Cardiac muscle cell (in vitro differentiated cells and primary cell): ENCODE data around the gene CERS6. TPM values are rescaled to one million over a fixed set of nuclear protein-coding genes. Genes with fewer than 3 reads are reported as not detected.
"Not testable (repeated sequence)": the region's sequence is repeated elsewhere in the genome, so short reads cannot be mapped to it uniquely, and the experiment has no call there.

Experiments
- DNase-seq, 2 donors: peaks; one replicate each; pipeline versions ENCODE4 v3.0.0 to v3.0.0-alpha.2; 2010 to 2017; ENCODE audit warnings: low read depth in 1 of 2, low spot score in 1 of 2
- H3K27ac ChIP-seq: fragments of 200-600 bp; sonication (generic); 2 replicates; pipeline ENCODE4 v1.5.1; 2016
- H3K27me3 ChIP-seq: fragments of 200-600 bp; sonication (generic); 2 replicates; pipeline ENCODE4 v1.6.0; 2016; ENCODE audit warnings: control low read depth
- H3K36me3 ChIP-seq: fragments of 200-600 bp; sonication (generic); 2 replicates; pipeline ENCODE4 v1.5.1; 2016; ENCODE audit warnings: control low read depth
- H3K4me1 ChIP-seq: fragments of 200-600 bp; sonication (generic); 2 replicates; pipeline ENCODE4 v1.8.1; 2017; ENCODE audit warnings: low read depth, mild to moderate bottlenecking, mixed run types
- H3K4me3 ChIP-seq: fragments of 200-600 bp; sonication (generic); 2 replicates; pipeline ENCODE4 v1.5.1; 2016; ENCODE audit warnings: mild to moderate bottlenecking
- H3K9me3 ChIP-seq: fragments of 200-600 bp; sonication (generic); 2 replicates; pipeline ENCODE4 v1.5.1; 2017; ENCODE audit warnings: low read depth, mild to moderate bottlenecking, control low read depth
- polyA plus RNA-seq: library from polyadenylated mRNA; unstranded; fragments of >200 nt; fragmentation: Nextera tagmentation; extraction: Ambion mirVana; gene quantifications from 2 replicates; pipeline ENCODE4 v1.2.1, GENCODE V29; 2016
- total RNA-seq: library from RNA; depleted of rRNA; stranded (reverse); fragments of >200 nt; gene quantifications from 2 replicates; pipeline ENCODE4 v1.2.3, GENCODE V29; 2016
- TF ChIP-seq, protein P1 (sequence below): IDR thresholded peaks from 2 replicates; pipeline ENCODE4 v1.5.1; 2012; ENCODE audit warnings: low read depth, mild to moderate bottlenecking, low read length

CERS6 gene
- total and polyA plus RNA-seq, 2 experiments from 2014 or later: 17.1 to 26.6 TPM

DNA sequence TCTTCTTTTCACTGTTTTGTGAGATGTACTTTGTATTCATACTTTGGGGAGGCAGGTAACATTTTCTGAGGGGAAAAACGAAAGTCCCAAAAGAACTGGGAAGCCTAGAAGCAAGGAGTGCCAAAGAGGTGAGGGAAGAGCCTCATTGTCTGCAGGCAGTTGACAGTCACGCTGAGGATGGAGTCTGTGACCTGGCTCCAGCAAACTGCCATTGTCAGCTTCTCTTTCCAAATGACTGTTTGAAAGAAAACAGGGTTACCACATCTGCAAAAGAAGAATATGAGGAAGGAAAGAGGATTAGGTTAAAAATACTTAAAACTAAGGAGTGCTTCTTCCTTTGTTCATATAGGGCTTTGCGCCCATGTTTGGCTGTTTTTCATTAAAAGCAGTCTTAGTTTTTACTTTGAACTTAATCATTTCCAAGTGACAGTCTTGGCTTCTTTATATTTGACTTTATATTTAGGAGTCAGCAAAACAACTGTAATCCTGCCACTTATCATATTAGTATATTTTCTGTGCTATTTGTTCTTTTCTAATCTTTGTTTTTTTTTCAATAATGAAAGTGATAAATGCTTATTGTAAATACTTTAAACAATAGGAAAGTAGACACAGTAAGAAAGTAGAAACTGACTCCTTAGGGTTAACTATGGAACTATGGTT is 35.0 kb downstream of the CERS6 start:
- no peak for DNase-seq
- Histone ChIP-seq H3K27me3 (no peaks in the 10 kb centered on the region), H3K9me3 (no peaks in the 10 kb centered on the region), H3K4me3 (no peak overlapping the region), H3K4me1 (peaks cover 15% of the 10 kb centered on the region), H3K36me3 (no peaks in the 10 kb centered on the region), H3K27ac (peak overlapping the region; percentile 47)
- TF ChIP-seq, protein P1, sequence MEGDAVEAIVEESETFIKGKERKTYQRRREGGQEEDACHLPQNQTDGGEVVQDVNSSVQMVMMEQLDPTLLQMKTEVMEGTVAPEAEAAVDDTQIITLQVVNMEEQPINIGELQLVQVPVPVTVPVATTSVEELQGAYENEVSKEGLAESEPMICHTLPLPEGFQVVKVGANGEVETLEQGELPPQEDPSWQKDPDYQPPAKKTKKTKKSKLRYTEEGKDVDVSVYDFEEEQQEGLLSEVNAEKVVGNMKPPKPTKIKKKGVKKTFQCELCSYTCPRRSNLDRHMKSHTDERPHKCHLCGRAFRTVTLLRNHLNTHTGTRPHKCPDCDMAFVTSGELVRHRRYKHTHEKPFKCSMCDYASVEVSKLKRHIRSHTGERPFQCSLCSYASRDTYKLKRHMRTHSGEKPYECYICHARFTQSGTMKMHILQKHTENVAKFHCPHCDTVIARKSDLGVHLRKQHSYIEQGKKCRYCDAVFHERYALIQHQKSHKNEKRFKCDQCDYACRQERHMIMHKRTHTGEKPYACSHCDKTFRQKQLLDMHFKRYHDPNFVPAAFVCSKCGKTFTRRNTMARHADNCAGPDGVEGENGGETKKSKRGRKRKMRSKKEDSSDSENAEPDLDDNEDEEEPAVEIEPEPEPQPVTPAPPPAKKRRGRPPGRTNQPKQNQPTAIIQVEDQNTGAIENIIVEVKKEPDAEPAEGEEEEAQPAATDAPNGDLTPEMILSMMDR: no peak

DNA sequence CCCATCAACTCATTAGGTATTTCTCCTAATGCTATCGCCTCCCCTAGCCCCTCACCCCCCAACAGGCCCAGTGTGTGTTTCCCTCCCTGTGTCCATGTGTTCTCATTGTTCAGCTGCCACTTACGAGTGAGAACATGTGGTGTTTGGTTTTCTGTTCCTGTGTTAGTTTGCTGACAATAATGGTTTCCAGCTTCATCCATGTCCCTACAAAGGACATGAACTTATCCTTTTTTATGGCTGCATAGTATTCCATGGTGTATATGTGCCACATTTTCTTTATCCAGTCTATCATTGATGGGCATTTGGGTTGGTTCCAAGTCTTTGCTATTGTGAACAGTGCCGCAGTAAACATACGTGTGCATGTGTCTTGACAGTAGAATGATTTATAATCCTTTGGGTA is 35.7 kb downstream of the CERS6 start:
- H3K36me3 ChIP-seq, H3K4me3 ChIP-seq, H3K27me3 ChIP-seq, H3K27ac ChIP-seq, DNase-seq, H3K9me3 ChIP-seq: not testable (repeated sequence)
- peaks cover 21% of the 10 kb centered on the region for H3K4me1 ChIP-seq

DNA sequence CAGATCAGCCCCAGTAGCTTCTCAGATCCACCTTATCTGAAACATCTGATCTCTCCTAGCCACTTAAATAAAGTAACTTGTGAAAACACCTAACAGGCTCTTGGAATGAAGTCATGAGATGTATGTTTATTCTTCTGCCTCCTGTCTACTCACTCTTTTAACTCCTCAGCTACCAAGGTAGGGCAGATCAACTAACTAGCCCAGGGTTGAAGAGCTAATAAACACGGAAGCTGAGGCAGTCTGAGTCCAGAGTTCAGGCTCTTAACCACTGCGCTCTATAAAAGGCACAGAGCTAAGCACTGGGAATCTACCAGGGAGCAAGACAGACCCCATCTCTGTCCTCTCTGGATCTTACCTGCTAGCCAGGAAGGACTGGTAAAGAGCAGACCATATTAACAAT is 37.1 kb downstream of the CERS6 start:
- H3K27ac ChIP-seq, H3K36me3 ChIP-seq, DNase-seq, H3K27me3 ChIP-seq, H3K9me3 ChIP-seq, H3K4me3 ChIP-seq: not testable (repeated sequence)
- H3K4me1 ChIP-seq: peaks cover 27% of the 10 kb centered on the region

DNA sequence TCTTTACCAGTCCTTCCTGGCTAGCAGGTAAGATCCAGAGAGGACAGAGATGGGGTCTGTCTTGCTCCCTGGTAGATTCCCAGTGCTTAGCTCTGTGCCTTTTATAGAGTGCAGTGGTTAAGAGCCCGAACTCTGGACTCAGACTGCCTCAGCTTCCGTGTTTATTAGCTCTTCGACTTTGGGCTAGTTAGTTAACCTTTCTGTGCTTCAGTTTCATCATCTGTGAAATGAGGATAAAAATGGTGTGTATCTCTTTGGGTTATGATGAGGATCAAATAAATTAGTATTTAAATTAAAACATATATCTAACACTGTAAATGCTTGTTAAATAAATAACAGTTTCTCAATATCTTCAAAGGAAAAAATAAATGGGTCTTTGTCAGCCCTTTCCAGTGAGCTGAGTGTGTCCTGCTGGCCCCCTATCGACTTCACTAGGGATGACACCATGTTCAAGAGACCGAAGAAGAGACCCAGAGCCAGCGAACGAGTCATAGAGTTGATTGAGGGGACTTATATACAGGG is 38.2 kb downstream of the CERS6 start:
- peak in 1 of 2 donors; percentile 38 for DNase-seq
- TF ChIP-seq, protein P1: peak; percentile 52

DNA sequence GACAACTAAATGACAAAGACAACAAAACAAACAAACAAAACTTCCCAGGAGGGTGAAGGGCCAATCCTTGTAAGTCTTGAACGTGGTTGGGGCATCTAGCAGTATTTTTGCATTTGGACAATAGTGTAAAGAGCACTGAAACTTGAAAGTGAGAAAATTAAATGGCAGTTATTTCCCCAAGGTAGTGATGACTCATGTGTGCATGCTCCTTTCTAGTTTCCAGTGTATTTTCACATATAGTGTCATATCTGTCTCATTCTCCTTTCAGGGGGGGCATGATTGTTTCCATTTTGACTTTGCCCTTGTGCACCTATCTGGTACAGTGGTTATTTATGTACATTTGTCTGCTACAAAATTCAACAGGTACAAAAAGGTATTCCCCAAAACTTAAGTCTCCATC is 39.5 kb downstream of the CERS6 start:
- H3K4me3 ChIP-seq: no peak overlapping the region
- no peaks in the 10 kb centered on the region for H3K36me3 ChIP-seq
- no peaks in the 10 kb centered on the region for H3K9me3 ChIP-seq
- no peaks in the 10 kb centered on the region for H3K27me3 ChIP-seq
- H3K4me1 ChIP-seq: peaks cover 17% of the 10 kb centered on the region
- no peak overlapping the region for H3K27ac ChIP-seq
- no peak for DNase-seq
- TF ChIP-seq, protein P1: no peak

More for the DNA sequence above, 38.2 kb downstream of the CERS6 start:
- no peaks in the 10 kb centered on the region for H3K27me3 ChIP-seq
- no peaks in the 10 kb centered on the region for H3K36me3 ChIP-seq
- no peak overlapping the region for H3K4me3 ChIP-seq
- H3K27ac ChIP-seq: no peak overlapping the region
- peaks cover 27% of the 10 kb centered on the region for H3K4me1 ChIP-seq
- no peaks in the 10 kb centered on the region for H3K9me3 ChIP-seq

DNA sequence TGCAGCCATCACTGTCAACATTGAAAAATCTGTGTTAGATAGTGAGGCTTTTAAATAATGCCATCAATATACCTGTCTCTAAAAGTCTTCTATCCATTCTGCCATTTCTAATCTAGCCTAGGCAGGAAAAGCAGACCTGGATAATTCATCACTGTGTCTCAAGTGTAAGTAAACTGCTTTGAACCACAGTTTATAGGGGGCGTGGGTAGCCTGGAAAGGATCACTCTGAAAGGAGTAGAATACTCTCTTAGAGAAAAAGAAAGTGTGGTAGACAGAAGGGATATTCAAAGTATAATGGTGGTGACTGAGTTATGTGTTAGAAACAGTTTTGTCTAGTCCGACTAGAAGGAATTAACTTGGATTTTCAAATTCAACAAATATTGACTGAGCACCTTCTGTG is 40.8 kb downstream of the CERS6 start:
- DNase-seq: peak in 1 of 2 donors; percentile 31
- Histone ChIP-seq H3K4me3 (no peak overlapping the region), H3K27me3 (no peaks in the 10 kb centered on the region), H3K4me1 (peaks cover 12% of the 10 kb centered on the region), H3K9me3 (no peaks in the 10 kb centered on the region), H3K36me3 (no peaks in the 10 kb centered on the region), H3K27ac (no peak overlapping the region)
- TF ChIP-seq, protein P1: no peak
